GM12878 (cell line): Measurements from ENCODE around the gene OR4D1. TPM values are rescaled to one million over a fixed set of nuclear protein-coding genes. Genes with fewer than 3 reads are reported as not detected.

ENCODE experiments used
- MTA3 ChIP-seq: IDR thresholded peaks from 2 replicates; pipeline ENCODE4 v1.6.1; 2012; ENCODE audit warnings: low read length, inconsistent platforms, borderline replicate concordance
- polyA plus RNA-seq, 11 experiments: library from polyadenylated mRNA; depleted of rRNA in 4 of 11; unstranded in 6 of 11; stranded (reverse) in 5 of 11; fragments of >200 nt; fragmentation: Nextera tagmentation in 4 of 11; fragmentation: Illumina TruSeq in 1 of 11; extraction: Ambion mirVana in 4 of 11; extraction: Trizol in 1 of 11; gene quantifications; 1 replicate in 1 of 11; 2 replicates in 10 of 11; pipeline versions ENCODE4 v1.2.1 to v1.2.3, GENCODE V29; 2011 to 2016; ENCODE audit warnings: inconsistent platforms in 2 of 11, missing spikeins in 2 of 11, low read depth in 1 of 11
- total RNA-seq, 4 experiments: library from RNA; depleted of rRNA in 3 of 4; stranded (reverse); fragments of >200 nt in 3 of 4; fragmentation: Illumina TruSeq in 1 of 4; extraction: Trizol in 1 of 4; gene quantifications; 2 replicates each; pipeline versions ENCODE4 v1.2.1 to v1.2.3, GENCODE V29; 2013 to 2021
- TF ChIP-seq, protein P1 (sequence below): fragments of 450-650 bp; IDR thresholded peaks from 2 replicates; pipeline ENCODE4 v1.6.1; 2017; ENCODE audit warnings: mild to moderate bottlenecking, moderate library complexity

The OR4D1 gene
- total and polyA plus RNA-seq, 10 of the 15 experiments (the other 5 are each of a cell fraction or from before 2014, with no cell fraction given) = not detected

DNA sequence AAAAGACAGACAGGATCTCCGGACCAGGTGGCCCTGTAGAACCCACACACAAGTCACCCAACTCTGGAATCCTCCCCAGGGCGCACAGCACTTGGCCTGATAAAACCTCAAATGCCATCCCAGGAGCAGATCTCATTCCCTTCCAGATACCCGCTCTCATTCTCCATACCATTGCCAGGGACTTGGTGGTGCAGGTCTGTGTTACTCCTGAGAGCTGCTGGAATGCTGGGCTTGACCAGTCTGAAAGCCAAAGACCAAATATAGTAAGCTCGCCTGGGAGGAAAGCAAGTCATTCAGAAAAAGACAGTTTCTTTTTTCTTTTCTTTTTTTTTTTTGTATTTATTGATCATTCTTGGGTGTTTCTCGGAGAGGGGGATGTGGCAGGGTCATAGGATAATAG, 60.2 kb downstream of the OR4D1 start (continued):
- TF ChIP-seq, protein P1, sequence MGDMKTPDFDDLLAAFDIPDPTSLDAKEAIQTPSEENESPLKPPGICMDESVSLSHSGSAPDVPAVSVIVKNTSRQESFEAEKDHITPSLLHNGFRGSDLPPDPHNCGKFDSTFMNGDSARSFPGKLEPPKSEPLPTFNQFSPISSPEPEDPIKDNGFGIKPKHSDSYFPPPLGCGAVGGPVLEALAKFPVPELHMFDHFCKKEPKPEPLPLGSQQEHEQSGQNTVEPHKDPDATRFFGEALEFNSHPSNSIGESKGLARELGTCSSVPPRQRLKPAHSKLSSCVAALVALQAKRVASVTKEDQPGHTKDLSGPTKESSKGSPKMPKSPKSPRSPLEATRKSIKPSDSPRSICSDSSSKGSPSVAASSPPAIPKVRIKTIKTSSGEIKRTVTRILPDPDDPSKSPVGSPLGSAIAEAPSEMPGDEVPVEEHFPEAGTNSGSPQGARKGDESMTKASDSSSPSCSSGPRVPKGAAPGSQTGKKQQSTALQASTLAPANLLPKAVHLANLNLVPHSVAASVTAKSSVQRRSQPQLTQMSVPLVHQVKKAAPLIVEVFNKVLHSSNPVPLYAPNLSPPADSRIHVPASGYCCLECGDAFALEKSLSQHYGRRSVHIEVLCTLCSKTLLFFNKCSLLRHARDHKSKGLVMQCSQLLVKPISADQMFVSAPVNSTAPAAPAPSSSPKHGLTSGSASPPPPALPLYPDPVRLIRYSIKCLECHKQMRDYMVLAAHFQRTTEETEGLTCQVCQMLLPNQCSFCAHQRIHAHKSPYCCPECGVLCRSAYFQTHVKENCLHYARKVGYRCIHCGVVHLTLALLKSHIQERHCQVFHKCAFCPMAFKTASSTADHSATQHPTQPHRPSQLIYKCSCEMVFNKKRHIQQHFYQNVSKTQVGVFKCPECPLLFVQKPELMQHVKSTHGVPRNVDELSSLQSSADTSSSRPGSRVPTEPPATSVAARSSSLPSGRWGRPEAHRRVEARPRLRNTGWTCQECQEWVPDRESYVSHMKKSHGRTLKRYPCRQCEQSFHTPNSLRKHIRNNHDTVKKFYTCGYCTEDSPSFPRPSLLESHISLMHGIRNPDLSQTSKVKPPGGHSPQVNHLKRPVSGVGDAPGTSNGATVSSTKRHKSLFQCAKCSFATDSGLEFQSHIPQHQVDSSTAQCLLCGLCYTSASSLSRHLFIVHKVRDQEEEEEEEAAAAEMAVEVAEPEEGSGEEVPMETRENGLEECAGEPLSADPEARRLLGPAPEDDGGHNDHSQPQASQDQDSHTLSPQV = no peak
- no peak for TF ChIP-seq MTA3

Other genes with a start within 250 kb of the OR4D1 start
Only the 7 nearest of the 11 such genes appear.
- gene SRSF1, start 141.1 kb upstream of the OR4D1 start, total RNA-seq (2014; rRNA removed) = 386 and 445 TPM in 2 replicates
- 449 and 474 TPM in 2 replicates for gene SRSF1, start 141.1 kb upstream of the OR4D1 start, total RNA-seq (2014; rRNA removed; fragmentation: Illumina TruSeq; extraction: Trizol)
- 429 and 438 TPM in 2 replicates for gene SRSF1, start 141.1 kb upstream of the OR4D1 start, total RNA-seq (2021)
- 451 and 626 TPM in 2 replicates for gene SRSF1, start 141.1 kb upstream of the OR4D1 start, polyA plus RNA-seq (2011; rRNA removed)
- gene SRSF1, start 141.1 kb upstream of the OR4D1 start, polyA plus RNA-seq (2014; fragmentation: Illumina TruSeq; extraction: Trizol) = 377 and 464 TPM in 2 replicates
- 100 to 1,000 TPM; 101 to 104 TPM for gene SRSF1, start 141.1 kb upstream of the OR4D1 start, polyA plus RNA-seq (2014; fragmentation: Nextera tagmentation; extraction: Ambion mirVana)
- gene SRSF1, start 141.1 kb upstream of the OR4D1 start, polyA plus RNA-seq (2014; rRNA removed) = 392 and 421 TPM in 2 replicates
- gene SRSF1, start 141.1 kb upstream of the OR4D1 start, polyA plus RNA-seq (2016; fragmentation: Nextera tagmentation; extraction: Ambion mirVana) = 100 to 1,000 TPM; 387 to 420 TPM
- gene DYNLL2, start 65.0 kb upstream of the OR4D1 start, total RNA-seq (2014; rRNA removed) = 10.4 and 12.1 TPM in 2 replicates
- gene DYNLL2, start 65.0 kb upstream of the OR4D1 start, total RNA-seq (2014; rRNA removed; fragmentation: Illumina TruSeq; extraction: Trizol) = 7.5 and 7.7 TPM in 2 replicates
- gene DYNLL2, start 65.0 kb upstream of the OR4D1 start, total RNA-seq (2021) = 18.9 TPM in 2 replicates
- 11.3 and 11.6 TPM in 2 replicates for gene DYNLL2, start 65.0 kb upstream of the OR4D1 start, polyA plus RNA-seq (2011; rRNA removed)
- 19.2 TPM in 2 replicates for gene DYNLL2, start 65.0 kb upstream of the OR4D1 start, polyA plus RNA-seq (2014; fragmentation: Illumina TruSeq; extraction: Trizol)
- gene DYNLL2, start 65.0 kb upstream of the OR4D1 start, polyA plus RNA-seq (2014; fragmentation: Nextera tagmentation; extraction: Ambion mirVana) = 1 to 10 TPM; 1.9 to 2.8 TPM
- 16.1 and 18.2 TPM in 2 replicates for gene DYNLL2, start 65.0 kb upstream of the OR4D1 start, polyA plus RNA-seq (2014; rRNA removed)
- gene DYNLL2, start 65.0 kb upstream of the OR4D1 start, polyA plus RNA-seq (2016; fragmentation: Nextera tagmentation; extraction: Ambion mirVana) = under 1 TPM; 0.62 to 0.74 TPM
- gene OR4D2, start 18.6 kb downstream of the OR4D1 start, total RNA-seq (2014; rRNA removed) = not detected in 2 replicates
- gene OR4D2, start 18.6 kb downstream of the OR4D1 start, total RNA-seq (2014; rRNA removed; fragmentation: Illumina TruSeq; extraction: Trizol) = not detected in 2 replicates
- gene OR4D2, start 18.6 kb downstream of the OR4D1 start, total RNA-seq (2021) = not detected in 2 replicates
- gene OR4D2, start 18.6 kb downstream of the OR4D1 start, polyA plus RNA-seq (2011; rRNA removed) = not detected in 2 replicates
- gene OR4D2, start 18.6 kb downstream of the OR4D1 start, polyA plus RNA-seq (2014; fragmentation: Illumina TruSeq; extraction: Trizol) = not detected in 2 replicates
- gene OR4D2, start 18.6 kb downstream of the OR4D1 start, polyA plus RNA-seq (2014; fragmentation: Nextera tagmentation; extraction: Ambion mirVana) = under 1 TPM in 1 of 2 experiments, not detected in 1; 0.04 TPM
- gene OR4D2, start 18.6 kb downstream of the OR4D1 start, polyA plus RNA-seq (2014; rRNA removed) = not detected in 2 replicates
- gene OR4D2, start 18.6 kb downstream of the OR4D1 start, polyA plus RNA-seq (2016; fragmentation: Nextera tagmentation; extraction: Ambion mirVana) = not detected
- not detected in 2 replicates for gene EPX, start 44.3 kb downstream of the OR4D1 start, total RNA-seq (2014; rRNA removed)
- gene EPX, start 44.3 kb downstream of the OR4D1 start, total RNA-seq (2014; rRNA removed; fragmentation: Illumina TruSeq; extraction: Trizol) = not detected in 2 replicates
- gene EPX, start 44.3 kb downstream of the OR4D1 start, total RNA-seq (2021) = not detected in 2 replicates
- 0.03 TPM in 1 of 2 replicates, not detected in the other for gene EPX, start 44.3 kb downstream of the OR4D1 start, polyA plus RNA-seq (2011; rRNA removed)
- not detected in 2 replicates for gene EPX, start 44.3 kb downstream of the OR4D1 start, polyA plus RNA-seq (2014; fragmentation: Illumina TruSeq; extraction: Trizol)
- not detected for gene EPX, start 44.3 kb downstream of the OR4D1 start, polyA plus RNA-seq (2014; fragmentation: Nextera tagmentation; extraction: Ambion mirVana)
- gene EPX, start 44.3 kb downstream of the OR4D1 start, polyA plus RNA-seq (2014; rRNA removed) = not detected in 2 replicates
- not detected for gene EPX, start 44.3 kb downstream of the OR4D1 start, polyA plus RNA-seq (2016; fragmentation: Nextera tagmentation; extraction: Ambion mirVana)
- gene MKS1, start 70.9 kb downstream of the OR4D1 start, total RNA-seq (2014; rRNA removed) = 13.6 and 16.2 TPM in 2 replicates
- gene MKS1, start 70.9 kb downstream of the OR4D1 start, total RNA-seq (2014; rRNA removed; fragmentation: Illumina TruSeq; extraction: Trizol) = 8.7 and 10.7 TPM in 2 replicates
- gene MKS1, start 70.9 kb downstream of the OR4D1 start, total RNA-seq (2021) = 13.1 and 16.8 TPM in 2 replicates
- gene MKS1, start 70.9 kb downstream of the OR4D1 start, polyA plus RNA-seq (2011; rRNA removed) = 12.1 and 17.7 TPM in 2 replicates
- gene MKS1, start 70.9 kb downstream of the OR4D1 start, polyA plus RNA-seq (2014; fragmentation: Illumina TruSeq; extraction: Trizol) = 12.2 and 13.2 TPM in 2 replicates
- 1 to 10 TPM; 5.7 to 7.2 TPM for gene MKS1, start 70.9 kb downstream of the OR4D1 start, polyA plus RNA-seq (2014; fragmentation: Nextera tagmentation; extraction: Ambion mirVana)
- gene MKS1, start 70.9 kb downstream of the OR4D1 start, polyA plus RNA-seq (2014; rRNA removed) = 14.6 and 16.5 TPM in 2 replicates
- gene MKS1, start 70.9 kb downstream of the OR4D1 start, polyA plus RNA-seq (2016; fragmentation: Nextera tagmentation; extraction: Ambion mirVana) = 10 to 100 TPM; 18.7 to 21.4 TPM
- gene LPO, start 90.2 kb downstream of the OR4D1 start, total RNA-seq (2014; rRNA removed) = not detected in 2 replicates
- not detected in 2 replicates for gene LPO, start 90.2 kb downstream of the OR4D1 start, total RNA-seq (2014; rRNA removed; fragmentation: Illumina TruSeq; extraction: Trizol)
- not detected in 2 replicates for gene LPO, start 90.2 kb downstream of the OR4D1 start, total RNA-seq (2021)
- gene LPO, start 90.2 kb downstream of the OR4D1 start, polyA plus RNA-seq (2011; rRNA removed) = 0.03 TPM in 1 of 2 replicates, not detected in the other
- 0.06 TPM in 1 of 2 replicates, not detected in the other for gene LPO, start 90.2 kb downstream of the OR4D1 start, polyA plus RNA-seq (2014; fragmentation: Illumina TruSeq; extraction: Trizol)
- not detected for gene LPO, start 90.2 kb downstream of the OR4D1 start, polyA plus RNA-seq (2014; fragmentation: Nextera tagmentation; extraction: Ambion mirVana)
- not detected in 2 replicates for gene LPO, start 90.2 kb downstream of the OR4D1 start, polyA plus RNA-seq (2014; rRNA removed)
- gene LPO, start 90.2 kb downstream of the OR4D1 start, polyA plus RNA-seq (2016; fragmentation: Nextera tagmentation; extraction: Ambion mirVana) = under 1 TPM in 1 of 2 experiments, not detected in 1; 0.11 TPM
- 0.05 and 0.06 TPM in 2 replicates for gene MPO, start 132.6 kb downstream of the OR4D1 start, total RNA-seq (2014; rRNA removed)
- gene MPO, start 132.6 kb downstream of the OR4D1 start, total RNA-seq (2014; rRNA removed; fragmentation: Illumina TruSeq; extraction: Trizol) = 0.09 and 0.13 TPM in 2 replicates
- 0.08 and 0.23 TPM in 2 replicates for gene MPO, start 132.6 kb downstream of the OR4D1 start, total RNA-seq (2021)
- 0.35 and 0.49 TPM in 2 replicates for gene MPO, start 132.6 kb downstream of the OR4D1 start, polyA plus RNA-seq (2011; rRNA removed)
- 0.10 TPM in 1 of 2 replicates, not detected in the other for gene MPO, start 132.6 kb downstream of the OR4D1 start, polyA plus RNA-seq (2014; fragmentation: Illumina TruSeq; extraction: Trizol)
- gene MPO, start 132.6 kb downstream of the OR4D1 start, polyA plus RNA-seq (2014; fragmentation: Nextera tagmentation; extraction: Ambion mirVana) = under 1 TPM; 0.10 to 0.26 TPM
- gene MPO, start 132.6 kb downstream of the OR4D1 start, polyA plus RNA-seq (2014; rRNA removed) = 0.14 TPM in 2 replicates
- gene MPO, start 132.6 kb downstream of the OR4D1 start, polyA plus RNA-seq (2016; fragmentation: Nextera tagmentation; extraction: Ambion mirVana) = under 1 TPM; 0.09 to 0.17 TPM